Ovary (tissue), 1 donor: Measurements from ENCODE around the gene RNF152.

Source experiments
- EP300 ChIP-seq: sonication (generic); formaldehyde crosslinking; IDR thresholded peaks from one replicate; pipeline ENCODE4 v1.6.1; 2017; ENCODE audit warnings: antibody characterized with exemption
- POLR2A ChIP-seq: fragments of 450-650 bp; IDR thresholded peaks from one replicate; pipeline ENCODE4 v1.6.1; 2017; ENCODE audit warnings: antibody characterized with exemption, mild to moderate bottlenecking, moderate library complexity

GRCh38 chr18:61761875-61762274 is 130.9 kb downstream of the RNF152 start:
- TF ChIP-seq POLR2A (no peak), EP300 (no peak)
